ENCODE measurements around the gene MDFIC. TPM values are rescaled to one million over a fixed set of nuclear protein-coding genes. Genes with fewer than 3 reads are reported as not detected.

Gene MDFIC
- polyA plus RNA-seq, 1 of the 3 experiments (the other 2 are of a cell fraction), result 2.8 TPM

DNA sequence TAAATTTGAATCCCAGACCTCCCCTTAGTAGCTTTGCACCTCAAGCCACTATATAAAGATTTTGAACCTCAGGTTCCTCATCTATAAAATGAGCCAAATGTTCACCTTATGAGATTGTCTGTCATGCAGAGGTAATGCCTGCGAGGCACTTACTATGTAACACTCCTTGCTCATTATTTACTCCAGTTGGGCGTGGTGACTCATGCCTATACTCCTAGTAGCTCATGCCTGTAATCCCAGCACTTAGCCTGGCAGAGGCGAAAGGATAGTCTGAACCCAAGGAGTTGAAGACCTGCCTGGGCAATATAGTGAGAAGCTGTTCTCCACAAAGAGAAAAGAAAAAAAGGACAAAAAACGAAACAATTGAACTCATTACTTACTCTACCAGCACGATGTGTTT lies 82.2 kb downstream of the MDFIC start:
- ChIA-PET POLR2A (no interaction called here), CTCF (no interaction called here)
- Histone ChIP-seq H2AFZ (ENCODE audit: low read depth) (no peak overlapping the region), H3F3A (replicated peaks; ENCODE audit: insufficient read depth) (no peaks in the 10 kb centered on the region), H3K9me2 (0 out of 2 replicates have a peak, but pooled peaks cover under 1% of the 10 kb centered on the region), H3K27me3 (ENCODE audit: insufficient read depth) (no peaks in the 10 kb centered on the region), H3K79me2 (ENCODE audit: insufficient read depth) (no peaks in the 10 kb centered on the region), H3K9me3 (no peaks in the 10 kb centered on the region), H3K27ac (ENCODE audit: low read depth in 2 of 2, low read length in 1 of 2) (no peak overlapping the region), H3K36me3 (replicated peaks in 1 of 2; ENCODE audit: control insufficient read depth in 1 of 2, insufficient read depth in 2 of 2, low read length in 1 of 2) (no peaks in the 10 kb centered on the region), H3K4me1 (ENCODE audit: control insufficient read depth in 1 of 2, insufficient read depth in 2 of 2, low read depth in 1 of 2, low read length in 1 of 2) (no peaks in the 10 kb centered on the region), H3K4me2 (no peak overlapping the region), H3K9ac (no peak overlapping the region), H3K4me3 (ENCODE audit: low read depth in 2 of 2, low read length in 1 of 2) (no peak overlapping the region), H4K20me1 (ENCODE audit: insufficient read depth) (no peaks in the 10 kb centered on the region)
- no peak for DNase-seq
- 6% methylated on average over 5 of the region's 5 CpGs for WGBS (ENCODE audit: low lambda C conversion rate)
- TF ChIP-seq GATA2 (CRISPR knock-in tag; IDR thresholded peaks at IDR 0.05), result no peak

DNA sequence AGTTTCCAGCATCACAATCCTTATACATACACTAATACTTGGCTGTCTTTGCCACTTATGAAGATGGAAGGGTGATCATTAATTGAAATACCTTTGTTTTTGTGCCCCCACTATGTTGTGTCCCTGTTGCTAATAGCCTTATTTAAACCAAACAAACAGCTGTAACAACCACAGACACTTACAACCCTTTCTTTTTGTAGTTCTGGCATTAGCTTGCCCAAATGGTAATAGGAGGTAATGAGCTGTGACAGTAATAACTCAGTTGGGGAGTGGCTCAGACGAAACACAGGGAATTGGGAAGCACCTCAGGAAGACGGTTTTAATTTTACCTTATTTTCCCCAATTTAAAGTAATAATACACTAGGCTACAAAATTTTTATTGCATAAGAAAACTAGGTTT lies 83.4 kb downstream of the MDFIC start:
- TF ChIP-seq JUND (IDR thresholded peaks at IDR 0.05) (no peak), NRF1 (IDR thresholded peaks at IDR 0.05; ENCODE audit: low read depth, low read length) (no peak), TCF12 (IDR thresholded peaks at IDR 0.05) (no peak), TAF1 (IDR thresholded peaks at IDR 0.05; ENCODE audit: borderline replicate concordance, low read depth, low read length) (no peak), MEF2A (IDR thresholded peaks at IDR 0.05; ENCODE audit: borderline replicate concordance, low read depth) (no peak), MXI1 (IDR thresholded peaks at IDR 0.05; ENCODE audit: low read depth, low read length) (no peak), EZH2phosphoT487 (IDR thresholded peaks at IDR 0.05; ENCODE audit: borderline replicate concordance, low read depth) (no peak), RCOR1 (IDR thresholded peaks at IDR 0.05; ENCODE audit: low read length) (no peak), RAD21 (IDR thresholded peaks at IDR 0.05; ENCODE audit: low read length) (no peak), TEAD4 (IDR thresholded peaks at IDR 0.05; ENCODE audit: borderline replicate concordance, insufficient read depth) (no peak), ELF1 (IDR thresholded peaks at IDR 0.05) (no peak), RXRA (IDR thresholded peaks at IDR 0.05; ENCODE audit: borderline replicate concordance, low read depth) (no peak), SMC3 (IDR thresholded peaks at IDR 0.05; ENCODE audit: low read depth, low read length) (no peak), RFX5 (IDR thresholded peaks at IDR 0.05; ENCODE audit: low read length) (no peak), YY1 (IDR thresholded peaks at IDR 0.05; ENCODE audit: low read depth) (no peak), FOXJ3 (CRISPR knock-in tag; IDR thresholded peaks at IDR 0.05) (no peak)
- TF ChIP-seq, protein P1, sequence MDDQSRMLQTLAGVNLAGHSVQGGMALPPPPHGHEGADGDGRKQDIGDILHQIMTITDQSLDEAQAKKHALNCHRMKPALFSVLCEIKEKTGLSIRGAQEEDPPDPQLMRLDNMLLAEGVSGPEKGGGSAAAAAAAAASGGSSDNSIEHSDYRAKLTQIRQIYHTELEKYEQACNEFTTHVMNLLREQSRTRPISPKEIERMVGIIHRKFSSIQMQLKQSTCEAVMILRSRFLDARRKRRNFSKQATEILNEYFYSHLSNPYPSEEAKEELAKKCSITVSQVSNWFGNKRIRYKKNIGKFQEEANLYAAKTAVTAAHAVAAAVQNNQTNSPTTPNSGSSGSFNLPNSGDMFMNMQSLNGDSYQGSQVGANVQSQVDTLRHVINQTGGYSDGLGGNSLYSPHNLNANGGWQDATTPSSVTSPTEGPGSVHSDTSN (IDR thresholded peaks at IDR 0.05), result no peak
- TF ChIP-seq, protein P2, sequence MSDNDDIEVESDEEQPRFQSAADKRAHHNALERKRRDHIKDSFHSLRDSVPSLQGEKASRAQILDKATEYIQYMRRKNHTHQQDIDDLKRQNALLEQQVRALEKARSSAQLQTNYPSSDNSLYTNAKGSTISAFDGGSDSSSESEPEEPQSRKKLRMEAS (IDR thresholded peaks at IDR 0.05; ENCODE audit: low read depth), result no peak
- 8% methylated on average over 2 of the region's 2 CpGs for WGBS (ENCODE audit: low lambda C conversion rate)
- CTCF ChIA-PET, result no interaction called here

More for the DNA sequence above, 83.4 kb downstream of the MDFIC start:
- no peaks in the 10 kb centered on the region for H3K36me3 ChIP-seq (replicated peaks in 1 of 2; ENCODE audit: control insufficient read depth in 1 of 2, insufficient read depth in 2 of 2, low read length in 1 of 2)
- H3K27ac ChIP-seq (ENCODE audit: low read depth in 2 of 2, low read length in 1 of 2), result no peak overlapping the region
- POLR2A ChIA-PET, result no interaction called here
- H3K4me3 ChIP-seq (ENCODE audit: low read depth in 2 of 2, low read length in 1 of 2), result no peak overlapping the region
- H3F3A ChIP-seq (replicated peaks; ENCODE audit: insufficient read depth), result no peaks in the 10 kb centered on the region
- H3K27me3 ChIP-seq (ENCODE audit: insufficient read depth), result no peaks in the 10 kb centered on the region
- no peaks in the 10 kb centered on the region for H3K9me2 ChIP-seq
- H3K4me2 ChIP-seq, result no peak overlapping the region
- no peak for DNase-seq
- no peak overlapping the region for H2AFZ ChIP-seq (ENCODE audit: low read depth)
- H3K9ac ChIP-seq, result no peak overlapping the region
- no peaks in the 10 kb centered on the region for H3K9me3 ChIP-seq
- no peaks in the 10 kb centered on the region for H3K79me2 ChIP-seq (ENCODE audit: insufficient read depth)
- H3K4me1 ChIP-seq (ENCODE audit: control insufficient read depth in 1 of 2, insufficient read depth in 2 of 2, low read depth in 1 of 2, low read length in 1 of 2), result no peaks in the 10 kb centered on the region; a peak in 1 of 4 replicates
- H4K20me1 ChIP-seq (ENCODE audit: insufficient read depth), result no peaks in the 10 kb centered on the region
